HG02623 (cell line): ENCODE data around the gene OXGR1.

Experiments
- ATAC-seq: cut with Tn5 transposase; IDR thresholded peaks from one replicate; pipeline ENCODE4 v1.9.1; 2021; ENCODE audit warnings: moderate library complexity; ENCODE audit not compliant: unreplicated experiment

Gene OXGR1

DNA sequence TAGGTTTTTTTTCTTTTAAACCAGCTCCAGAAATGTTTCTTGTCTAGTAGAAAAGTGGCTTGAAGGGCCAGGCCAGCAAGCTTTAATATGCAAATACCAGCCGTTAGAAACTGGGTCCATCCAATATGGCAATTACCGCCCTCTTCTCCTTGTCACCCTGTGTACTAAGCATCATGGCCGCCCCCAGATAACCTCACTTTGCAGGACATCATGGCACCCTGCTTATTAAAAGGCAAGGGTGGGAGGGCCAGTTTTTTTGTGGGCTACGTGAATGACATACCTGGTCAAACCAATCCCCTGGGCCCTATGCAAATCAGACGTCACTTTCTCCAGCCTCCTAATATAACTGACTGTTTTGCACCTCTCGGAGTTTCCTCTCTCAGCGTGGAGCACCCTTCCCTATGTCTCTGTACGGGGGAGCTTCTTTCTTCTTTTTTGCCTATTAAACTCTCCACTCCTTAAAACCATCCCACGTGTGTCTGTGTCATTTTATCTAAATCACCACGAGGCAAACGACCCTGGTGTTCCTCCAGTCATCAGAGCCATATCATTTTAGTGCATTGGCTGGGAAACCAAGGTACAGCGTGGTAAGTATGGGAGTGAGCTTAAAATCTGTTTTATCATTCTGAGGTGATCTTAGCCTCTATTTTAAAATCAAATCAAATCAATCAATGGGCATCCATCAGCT is 27.7 kb downstream of the OXGR1 start:
- ATAC-seq, result no peak

DNA sequence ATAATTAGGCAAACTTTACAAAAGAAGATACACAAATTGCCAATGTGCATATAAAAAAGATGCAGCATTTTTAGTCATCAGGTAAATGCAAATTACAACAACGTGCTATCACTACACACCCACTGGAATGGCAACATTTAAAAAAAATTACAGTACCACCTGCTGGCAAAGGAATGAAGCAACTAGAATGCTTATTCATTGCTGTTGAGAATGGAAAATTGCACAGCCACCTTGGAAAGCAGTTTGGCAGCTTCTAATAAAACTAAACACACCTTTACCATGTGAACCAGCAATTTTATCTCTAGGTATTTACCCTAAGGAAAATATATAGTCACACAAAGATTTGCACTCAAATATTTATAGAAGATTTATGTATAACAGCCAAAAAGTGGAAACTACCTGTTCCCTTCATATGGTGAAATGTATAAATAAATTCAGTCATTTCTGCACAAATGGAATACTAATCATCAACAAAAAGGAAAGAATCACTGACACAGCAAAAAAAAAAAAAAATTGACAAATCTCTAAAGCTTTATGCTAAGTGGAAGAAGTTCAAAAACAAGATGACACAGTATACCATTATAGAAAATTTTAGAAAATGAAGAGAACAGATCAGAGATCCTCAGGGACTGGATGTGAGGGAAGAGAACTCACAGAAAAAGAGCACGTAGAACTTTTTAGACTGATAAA is 30.3 kb downstream of the OXGR1 start:
- no peak for ATAC-seq

DNA sequence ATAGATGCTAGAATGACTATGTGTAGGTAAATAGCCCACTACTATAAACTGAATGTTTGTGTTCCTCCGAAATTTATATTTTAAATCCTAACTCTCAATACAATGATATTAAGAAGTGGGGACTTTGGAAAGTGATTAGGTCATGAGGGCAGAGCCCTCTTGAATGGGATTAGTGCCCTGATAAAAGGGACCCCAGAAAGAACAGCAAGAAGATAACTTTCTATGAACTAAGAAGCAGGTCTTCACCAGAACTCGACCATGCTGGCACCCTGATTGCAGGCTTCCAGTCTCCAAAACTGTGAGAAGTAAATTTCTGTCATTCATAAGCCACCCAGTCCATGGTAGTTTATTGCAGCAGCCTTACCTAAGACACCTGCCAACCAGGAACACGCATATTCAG is 33.9 kb downstream of the OXGR1 start:
- no peak for ATAC-seq

DNA sequence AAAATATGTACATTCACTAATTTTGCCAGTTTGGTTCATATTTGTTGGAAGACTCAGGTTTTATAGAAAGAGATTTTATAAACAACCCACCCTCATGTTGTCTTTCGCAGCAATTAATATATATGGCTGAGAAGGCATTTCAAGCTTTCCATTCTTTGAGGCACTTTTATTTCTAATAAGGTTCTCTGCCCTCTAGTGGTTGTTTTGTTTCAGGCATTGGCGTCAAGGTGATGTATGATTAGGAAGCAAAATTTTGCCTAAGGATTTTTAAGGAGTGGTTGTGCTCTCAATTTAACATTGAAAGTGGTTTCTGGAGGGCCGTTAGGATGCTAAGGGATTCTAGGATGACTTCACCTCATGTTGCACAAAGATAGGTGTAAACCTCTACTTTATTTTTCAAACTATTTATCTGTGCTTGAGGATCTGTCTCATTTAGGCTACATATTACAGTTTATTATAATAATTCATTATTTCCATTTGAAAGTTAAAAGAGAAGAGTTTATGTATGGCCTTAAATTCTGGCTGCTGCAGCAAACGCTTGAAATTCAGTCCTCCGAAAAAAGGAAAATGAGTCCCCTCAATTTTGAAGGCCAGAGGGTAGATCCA is 35.9 kb downstream of the OXGR1 start:
- no peak for ATAC-seq

DNA sequence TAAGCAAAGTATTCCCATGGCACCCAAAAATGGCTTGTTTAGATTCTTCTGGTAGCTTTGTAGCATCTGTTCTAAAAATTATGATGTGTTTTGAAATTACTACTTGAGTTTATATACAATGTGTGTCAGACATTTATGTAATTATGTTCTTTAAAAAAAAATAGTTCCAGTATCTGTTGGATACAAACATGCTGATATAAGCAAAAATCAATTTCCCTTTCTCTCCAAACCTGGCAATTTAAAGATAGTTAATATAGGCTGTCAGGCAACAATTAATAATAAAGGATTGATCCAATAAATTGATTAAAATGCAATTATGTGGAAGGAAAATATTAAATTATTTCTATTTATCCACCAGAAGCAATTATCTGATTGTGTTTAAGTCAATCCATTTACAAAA is 41.7 kb downstream of the OXGR1 start:
- no peak for ATAC-seq

DNA sequence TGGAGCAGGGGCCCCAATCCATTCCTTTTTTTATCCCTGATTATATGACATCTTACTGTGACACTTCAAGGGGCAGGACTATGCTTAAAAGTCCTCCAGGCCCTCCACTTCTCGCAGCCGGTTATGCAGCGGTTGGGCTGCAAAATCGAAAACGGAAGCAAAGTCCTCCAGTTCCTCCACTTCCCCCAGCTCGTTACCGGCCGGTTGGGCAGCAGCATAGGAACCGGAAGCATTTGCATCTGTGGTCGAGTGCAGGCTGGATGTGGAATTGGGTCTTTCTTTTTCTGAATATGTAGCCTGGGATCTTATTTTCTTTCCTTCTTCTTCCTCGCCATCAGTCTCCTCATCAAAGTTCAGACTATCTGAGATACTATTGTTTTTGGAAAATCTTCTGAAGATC is 46.1 kb downstream of the OXGR1 start:
- no peak for ATAC-seq

DNA sequence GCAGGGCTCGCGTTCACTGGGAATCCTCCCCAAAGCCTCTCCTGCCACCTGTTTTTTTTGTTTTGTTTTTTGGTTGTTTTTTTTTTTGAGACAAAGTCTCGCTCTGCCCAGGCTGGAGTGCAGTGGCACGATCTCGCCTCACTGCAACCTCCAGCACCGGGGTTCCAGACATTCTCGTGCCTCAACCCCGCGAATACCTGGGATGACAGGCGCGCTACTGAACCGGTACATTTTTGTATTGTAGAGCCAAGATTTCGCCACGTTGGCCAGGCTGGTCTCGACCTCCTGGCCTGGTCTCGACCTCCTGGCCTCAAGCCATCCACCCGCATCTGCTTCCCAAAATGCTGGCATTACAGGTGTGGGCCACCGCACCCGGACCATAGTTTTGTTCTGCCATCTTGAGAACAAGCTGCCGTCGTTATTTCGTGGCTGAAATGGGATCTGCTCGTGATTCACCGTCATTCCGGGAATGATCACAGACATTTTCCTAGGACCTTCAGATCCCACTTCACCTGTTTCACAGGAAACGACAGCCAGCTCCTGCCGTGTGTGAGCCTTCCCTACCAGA is 46.8 kb downstream of the OXGR1 start:
- ATAC-seq, result no peak

DNA sequence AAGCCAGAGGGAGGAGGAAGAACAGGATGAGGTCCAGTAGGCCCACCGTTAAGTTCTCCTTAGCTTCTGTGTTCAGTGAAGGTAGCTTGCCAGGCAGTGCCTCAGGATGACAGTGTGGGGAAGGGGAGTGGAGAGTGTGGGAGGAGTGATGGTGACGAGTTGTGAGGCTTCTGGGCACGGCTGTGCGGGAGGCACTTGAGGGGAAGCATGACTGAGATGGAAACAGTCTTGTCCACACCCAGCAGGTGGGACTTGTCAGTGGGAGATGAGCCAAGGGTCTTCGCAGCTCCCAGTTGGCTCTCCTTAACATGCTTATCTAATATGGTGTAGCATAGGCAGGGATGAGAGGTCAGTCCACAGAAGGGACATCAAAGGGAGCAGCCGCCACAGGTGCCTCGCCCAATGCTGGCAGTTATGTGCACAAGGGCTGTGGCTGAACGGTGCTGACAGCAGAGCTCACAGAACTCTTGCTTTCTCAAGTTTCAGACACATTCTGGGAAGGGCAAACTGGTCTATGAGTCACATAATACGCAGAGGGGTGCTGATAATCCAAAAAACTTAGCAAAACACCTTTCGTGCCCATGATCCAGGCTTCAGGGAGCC is 47.5 kb downstream of the OXGR1 start:
- ATAC-seq, result no peak

DNA sequence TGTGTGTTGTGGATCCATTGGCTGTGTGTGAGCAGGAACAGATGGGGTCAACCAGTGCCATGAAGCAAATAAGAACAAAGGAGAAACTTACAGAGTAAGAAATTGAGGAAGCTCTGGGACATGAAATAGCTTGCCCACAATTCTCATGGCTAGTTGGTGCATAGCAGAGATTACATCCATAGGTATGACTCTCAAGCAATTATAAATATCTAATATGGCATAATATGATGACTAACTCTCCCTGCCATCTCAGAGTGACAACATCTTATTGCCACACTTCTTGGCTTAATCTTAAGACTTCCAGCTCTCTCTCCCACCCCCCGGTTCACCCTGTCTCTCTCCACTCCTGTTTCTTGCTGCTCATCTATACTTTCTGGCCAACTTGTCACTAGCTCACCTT is 53.3 kb downstream of the OXGR1 start:
- ATAC-seq, result no peak

DNA sequence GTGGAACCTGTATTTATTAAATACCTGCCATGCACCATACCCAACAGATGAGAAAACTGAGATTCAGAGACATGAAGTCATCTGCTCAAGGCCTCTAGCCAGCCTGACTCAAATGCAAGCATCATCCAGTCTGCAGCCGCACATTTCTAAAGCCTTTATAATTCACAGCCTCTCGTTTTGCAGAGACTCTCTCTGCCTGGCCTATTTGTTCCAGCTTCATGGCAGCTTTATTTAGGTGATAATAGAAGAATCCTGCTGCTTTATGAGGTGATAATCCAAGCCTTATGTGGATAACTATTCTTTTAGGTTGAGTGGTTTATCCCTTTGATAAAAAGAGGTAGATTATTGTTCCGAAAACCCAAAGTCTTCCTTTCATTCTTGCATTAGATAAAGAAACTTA is 58.4 kb downstream of the OXGR1 start:
- ATAC-seq, result no peak
